Measurements from ENCODE around the gene PTPRG.

DNA sequence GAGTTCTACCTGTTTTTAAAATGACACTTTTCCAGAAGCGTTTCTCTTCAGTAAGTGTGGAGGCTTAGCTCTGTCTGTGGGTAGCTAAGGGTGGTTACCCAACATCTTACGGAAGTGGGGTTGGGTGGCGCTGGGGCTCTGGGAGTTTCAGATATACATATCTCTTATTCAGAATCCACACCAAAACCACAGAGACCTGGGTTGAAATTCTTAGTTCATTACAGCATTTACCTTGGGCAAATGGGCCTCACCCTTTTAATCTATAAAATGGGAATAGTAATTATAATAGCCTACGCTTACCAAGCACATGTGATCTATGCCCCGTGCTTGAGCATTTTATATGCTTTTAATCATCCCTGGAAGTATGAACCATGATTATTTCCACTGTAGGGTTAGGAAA lies 9.4 kb downstream of the PTPRG start:
- TF ChIP-seq HCFC1 (IDR thresholded peaks at IDR 0.05; ENCODE audit: low read length) (no peak), EP300 (IDR thresholded peaks at IDR 0.05; ENCODE audit: borderline replicate concordance in 1 of 2, control insufficient read depth in 1 of 2, low read depth in 2 of 2, low read length in 2 of 2) (no peak), RCOR1 (conservative IDR thresholded peaks at IDR 0.05; ENCODE audit: low read depth, low read length) (no peak), SP1 (IDR thresholded peaks at IDR 0.05; ENCODE audit: low read depth, low read length) (no peak), MXI1 (IDR thresholded peaks at IDR 0.05; ENCODE audit: low read depth, low read length) (no peak), ZZZ3 (IDR thresholded peaks at IDR 0.05; ENCODE audit: control insufficient read depth, insufficient read length, low read depth) (no peak)
- TF ChIP-seq, protein P1, sequence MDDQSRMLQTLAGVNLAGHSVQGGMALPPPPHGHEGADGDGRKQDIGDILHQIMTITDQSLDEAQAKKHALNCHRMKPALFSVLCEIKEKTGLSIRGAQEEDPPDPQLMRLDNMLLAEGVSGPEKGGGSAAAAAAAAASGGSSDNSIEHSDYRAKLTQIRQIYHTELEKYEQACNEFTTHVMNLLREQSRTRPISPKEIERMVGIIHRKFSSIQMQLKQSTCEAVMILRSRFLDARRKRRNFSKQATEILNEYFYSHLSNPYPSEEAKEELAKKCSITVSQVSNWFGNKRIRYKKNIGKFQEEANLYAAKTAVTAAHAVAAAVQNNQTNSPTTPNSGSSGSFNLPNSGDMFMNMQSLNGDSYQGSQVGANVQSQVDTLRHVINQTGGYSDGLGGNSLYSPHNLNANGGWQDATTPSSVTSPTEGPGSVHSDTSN (IDR thresholded peaks at IDR 0.05; ENCODE audit: insufficient replicate concordance, low read depth, low read length): no peak
- TF ChIP-seq, protein P2, sequence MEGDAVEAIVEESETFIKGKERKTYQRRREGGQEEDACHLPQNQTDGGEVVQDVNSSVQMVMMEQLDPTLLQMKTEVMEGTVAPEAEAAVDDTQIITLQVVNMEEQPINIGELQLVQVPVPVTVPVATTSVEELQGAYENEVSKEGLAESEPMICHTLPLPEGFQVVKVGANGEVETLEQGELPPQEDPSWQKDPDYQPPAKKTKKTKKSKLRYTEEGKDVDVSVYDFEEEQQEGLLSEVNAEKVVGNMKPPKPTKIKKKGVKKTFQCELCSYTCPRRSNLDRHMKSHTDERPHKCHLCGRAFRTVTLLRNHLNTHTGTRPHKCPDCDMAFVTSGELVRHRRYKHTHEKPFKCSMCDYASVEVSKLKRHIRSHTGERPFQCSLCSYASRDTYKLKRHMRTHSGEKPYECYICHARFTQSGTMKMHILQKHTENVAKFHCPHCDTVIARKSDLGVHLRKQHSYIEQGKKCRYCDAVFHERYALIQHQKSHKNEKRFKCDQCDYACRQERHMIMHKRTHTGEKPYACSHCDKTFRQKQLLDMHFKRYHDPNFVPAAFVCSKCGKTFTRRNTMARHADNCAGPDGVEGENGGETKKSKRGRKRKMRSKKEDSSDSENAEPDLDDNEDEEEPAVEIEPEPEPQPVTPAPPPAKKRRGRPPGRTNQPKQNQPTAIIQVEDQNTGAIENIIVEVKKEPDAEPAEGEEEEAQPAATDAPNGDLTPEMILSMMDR (IDR thresholded peaks at IDR 0.05 in 2 of 3, conservative IDR thresholded peaks at IDR 0.05 in 1 of 3; ENCODE audit: control insufficient read depth in 2 of 3, extremely low read depth in 1 of 3, insufficient read depth in 1 of 3, low read depth in 3 of 3, low read length in 3 of 3): no peak
- TF ChIP-seq, protein P3, sequence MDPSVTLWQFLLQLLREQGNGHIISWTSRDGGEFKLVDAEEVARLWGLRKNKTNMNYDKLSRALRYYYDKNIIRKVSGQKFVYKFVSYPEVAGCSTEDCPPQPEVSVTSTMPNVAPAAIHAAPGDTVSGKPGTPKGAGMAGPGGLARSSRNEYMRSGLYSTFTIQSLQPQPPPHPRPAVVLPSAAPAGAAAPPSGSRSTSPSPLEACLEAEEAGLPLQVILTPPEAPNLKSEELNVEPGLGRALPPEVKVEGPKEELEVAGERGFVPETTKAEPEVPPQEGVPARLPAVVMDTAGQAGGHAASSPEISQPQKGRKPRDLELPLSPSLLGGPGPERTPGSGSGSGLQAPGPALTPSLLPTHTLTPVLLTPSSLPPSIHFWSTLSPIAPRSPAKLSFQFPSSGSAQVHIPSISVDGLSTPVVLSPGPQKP (IDR thresholded peaks at IDR 0.05; ENCODE audit: low read depth, low read length): no peak
